HepG2 (cell line): ENCODE data around the gene RUNX2. TPM values are rescaled to one million over a fixed set of nuclear protein-coding genes. Genes with fewer than 3 reads are reported as not detected.

Experiments
- ARID5B ChIP-seq: IDR thresholded peaks from 2 replicates; pipeline ENCODE4 v1.4.0; 2020; ENCODE audit warnings: mild to moderate bottlenecking, missing genetic modification reagents
- BRF2 ChIP-seq: sonication (generic); formaldehyde crosslinking; IDR thresholded peaks from 2 replicates; pipeline ENCODE4 v1.8.1; 2022; ENCODE audit warnings: mild to moderate bottlenecking, missing genetic modification reagents
- CENPBD1 ChIP-seq: sonication (generic); formaldehyde crosslinking; IDR thresholded peaks from 2 replicates; pipeline ENCODE4 v1.8.0; 2022; ENCODE audit warnings: missing genetic modification reagents, low read depth, mild to moderate bottlenecking, borderline replicate concordance
- FOXP4 ChIP-seq: sonication (generic); formaldehyde crosslinking; IDR thresholded peaks from 2 replicates; pipeline ENCODE4 v1.4.0; 2020; ENCODE audit warnings: missing genetic modification reagents
- GATAD2A ChIP-seq: IDR thresholded peaks from 2 replicates; pipeline ENCODE4 v1.6.1; 2016
- HMG20A ChIP-seq: IDR thresholded peaks from 2 replicates; pipeline ENCODE4 v1.6.1; 2016; ENCODE audit warnings: borderline replicate concordance
- PHF5A ChIP-seq: IDR thresholded peaks from one replicate; pipeline ENCODE4 v1.6.1; 2018; ENCODE audit warnings: low read depth, missing genetic modification reagents; ENCODE audit not compliant: unreplicated experiment
- SSRP1 ChIP-seq: IDR thresholded peaks from 2 replicates; pipeline ENCODE4 v1.6.1; 2016; ENCODE audit warnings: control low read depth
- ZFP91 ChIP-seq: sonication (generic); formaldehyde crosslinking; IDR thresholded peaks from 2 replicates; pipeline ENCODE4 v1.9.0; 2022; ENCODE audit warnings: missing genetic modification reagents, mild to moderate bottlenecking, borderline replicate concordance
- ZNF101 ChIP-seq: sonication (generic); formaldehyde crosslinking; IDR thresholded peaks from 2 replicates; pipeline ENCODE4 v1.4.0; 2020; ENCODE audit warnings: mild to moderate bottlenecking, low read depth, missing genetic modification reagents, borderline replicate concordance
- ZNF253 ChIP-seq: sonication (generic); formaldehyde crosslinking; IDR thresholded peaks from 2 replicates; pipeline ENCODE4 v1.8.0; 2022; ENCODE audit warnings: mild to moderate bottlenecking, missing genetic modification reagents, borderline replicate concordance
- ZNF280B ChIP-seq: sonication (generic); formaldehyde crosslinking; IDR thresholded peaks from 2 replicates; pipeline ENCODE4 v1.5.0; 2020; ENCODE audit warnings: missing genetic modification reagents, mild to moderate bottlenecking, borderline replicate concordance
- ZNF512B ChIP-seq: sonication (generic); formaldehyde crosslinking; IDR thresholded peaks from 2 replicates; pipeline ENCODE4 v1.5.1; 2020; ENCODE audit warnings: missing genetic modification reagents, mild to moderate bottlenecking, borderline replicate concordance
- ZNF557 ChIP-seq: sonication (generic); formaldehyde crosslinking; IDR thresholded peaks from 2 replicates; pipeline ENCODE4 v1.4.0; 2020; ENCODE audit warnings: missing genetic modification reagents
- polyA plus RNA-seq, 8 experiments: library from polyadenylated mRNA; depleted of rRNA in 3 of 8; stranded (reverse) in 7 of 8; unstranded in 1 of 8; fragments of >200 nt; fragmentation: Illumina TruSeq in 4 of 8; extraction: Trizol in 4 of 8; gene quantifications; 2 replicates each; pipeline versions ENCODE4 v1.2.1 to v1.2.3, GENCODE V29; 2011 to 2016; ENCODE audit warnings: low read depth in 4 of 8, missing spikeins in 1 of 8, mixed read lengths in 1 of 8; ENCODE audit not compliant: insufficient read depth in 1 of 8
- total RNA-seq, 5 experiments: library from RNA; depleted of rRNA; stranded (reverse); fragments of >200 nt; fragmentation: Illumina TruSeq; extraction: Trizol; gene quantifications; 2 replicates each; pipeline ENCODE4 v1.2.3, GENCODE V29; 2016; ENCODE audit warnings: low read depth in 1 of 5

Gene RUNX2
- total and polyA plus RNA-seq, 2 of the 13 experiments (the other 11 are each of a cell fraction or from before 2014, with no cell fraction given): not detected

- TF ChIP-seq FOXP4: peak; percentile 25; the same call in 1 of the 2 replicates
- no peak for TF ChIP-seq ZNF280B (CRISPR knock-in tag)
- no peak for TF ChIP-seq HMG20A
- TF ChIP-seq PHF5A (CRISPR knock-in tag): no peak
- TF ChIP-seq CENPBD1 (CRISPR knock-in tag): no peak
- peak; percentile 29; the same call in 1 of the 2 replicates for TF ChIP-seq ARID5B (CRISPR knock-in tag)
- TF ChIP-seq ZNF512B (CRISPR knock-in tag): no peak
- TF ChIP-seq SSRP1: no peak
- no peak for TF ChIP-seq ZNF557 (CRISPR knock-in tag)
- TF ChIP-seq GATAD2A (CRISPR knock-in tag): peak; percentile 45; the same call in 1 of the 2 replicates
- no peak for TF ChIP-seq BRF2 (CRISPR knock-in tag)
- no peak for TF ChIP-seq ZFP91 (CRISPR knock-in tag)
- no peak for TF ChIP-seq ZNF253 (CRISPR knock-in tag)
- TF ChIP-seq ZNF101 (CRISPR knock-in tag): no peak
Measured at GRCh38 chr6:45686841-45687569, 358.9 kb downstream of the RUNX2 start (continued).
